ENCODE results near the gene ZMYND10.
"Not testable (repeated sequence)": the region's sequence is repeated elsewhere in the genome, so short reads cannot be mapped to it uniquely, and the experiment has no call there.

GRCh38 chr3:50312041-50312440 is 33.5 kb downstream of the ZMYND10 start:
- not testable (repeated sequence) for TF ChIP-seq CSRNP3 (CRISPR knock-in tag; IDR thresholded peaks at IDR 0.05); ZNF565 (CRISPR knock-in tag; conservative IDR thresholded peaks at IDR 0.05; ENCODE audit: low read depth); TOX (CRISPR knock-in tag; IDR thresholded peaks at IDR 0.05; ENCODE audit: borderline replicate concordance); CSDC2 (CRISPR knock-in tag; IDR thresholded peaks at IDR 0.05); CREB5 (CRISPR knock-in tag; IDR thresholded peaks at IDR 0.05; ENCODE audit: low read depth)
- TF ChIP-seq, protein P1, sequence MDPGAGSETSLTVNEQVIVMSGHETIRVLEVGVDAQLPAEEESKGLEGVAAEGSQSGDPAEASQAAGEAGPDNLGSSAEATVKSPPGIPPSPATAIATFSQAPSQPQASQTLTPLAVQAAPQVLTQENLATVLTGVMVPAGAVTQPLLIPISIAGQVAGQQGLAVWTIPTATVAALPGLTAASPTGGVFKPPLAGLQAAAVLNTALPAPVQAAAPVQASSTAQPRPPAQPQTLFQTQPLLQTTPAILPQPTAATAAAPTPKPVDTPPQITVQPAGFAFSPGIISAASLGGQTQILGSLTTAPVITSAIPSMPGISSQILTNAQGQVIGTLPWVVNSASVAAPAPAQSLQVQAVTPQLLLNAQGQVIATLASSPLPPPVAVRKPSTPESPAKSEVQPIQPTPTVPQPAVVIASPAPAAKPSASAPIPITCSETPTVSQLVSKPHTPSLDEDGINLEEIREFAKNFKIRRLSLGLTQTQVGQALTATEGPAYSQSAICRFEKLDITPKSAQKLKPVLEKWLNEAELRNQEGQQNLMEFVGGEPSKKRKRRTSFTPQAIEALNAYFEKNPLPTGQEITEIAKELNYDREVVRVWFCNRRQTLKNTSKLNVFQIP (CRISPR knock-in tag; IDR thresholded peaks at IDR 0.05; ENCODE audit: borderline replicate concordance, low read depth) = not testable (repeated sequence)
